Upper lobe of left lung (tissue), 6 donors: ENCODE results near the gene MTFR1L. TPM values are rescaled to one million over a fixed set of nuclear protein-coding genes. Genes with fewer than 3 reads are reported as not detected.

Experiments used
- ATAC-seq, 2 donors: fragments of 200-7000 bp; cut with Tn5 transposase; one replicate each; pipeline ENCODE4 v1.9.1; 2022; ENCODE audit warnings: mild to moderate bottlenecking in 2 of 2, moderate library complexity in 2 of 2; ENCODE audit not compliant: low FRiP score in 2 of 2
- DNase-seq, 2 donors: peaks; one replicate each; pipeline ENCODE4 v3.0.0-alpha.2; 2019 to 2020
- H3K27ac ChIP-seq, 4 donors: fragments of 200-600 bp; sonication (generic); one replicate each; pipeline ENCODE4 v1.5.1; 2016 to 2019
- H3K27me3 ChIP-seq, 4 donors: fragments of 200-600 bp; sonication (generic); one replicate each; pipeline ENCODE4 v1.5.1; 2017 to 2019
- H3K36me3 ChIP-seq, 4 donors: fragments of 200-600 bp; sonication (generic); one replicate each; pipeline ENCODE4 v1.5.1; 2016 to 2019
- H3K4me1 ChIP-seq, 4 donors: fragments of 200-600 bp; sonication (generic); one replicate each; pipeline ENCODE4 v1.5.1; 2018 to 2019
- H3K4me3 ChIP-seq, 4 donors: fragments of 200-600 bp; sonication (generic); one replicate each; pipeline ENCODE4 v1.5.1; 2017 to 2019; ENCODE audit warnings: mild to moderate bottlenecking in 2 of 4, moderate library complexity in 1 of 4
- H3K9me3 ChIP-seq, 4 donors: fragments of 200-600 bp; sonication (generic); one replicate each; pipeline ENCODE4 v1.5.1; 2018 to 2019
- CTCF ChIP-seq, 6 experiments: fragments of 450-650 bp in 4 of 6; fragments of 200-600 bp in 2 of 6; sonication (generic) in 2 of 6; IDR thresholded peaks; one replicate each; pipeline ENCODE4 v1.5.1; 2016 to 2019; ENCODE audit warnings: antibody characterized with exemption in 6 of 6
- EP300 ChIP-seq, 4 donors: sonication (generic); formaldehyde crosslinking; IDR thresholded peaks; one replicate each; pipeline ENCODE4 v1.5.1; 2017; ENCODE audit warnings: antibody characterized with exemption in 4 of 4, control low read depth in 2 of 4
- POLR2A ChIP-seq, 4 donors: fragments of 450-650 bp; IDR thresholded peaks; one replicate each; pipeline ENCODE4 v1.5.1; 2016 to 2017; ENCODE audit warnings: antibody characterized with exemption in 4 of 4, mild to moderate bottlenecking in 2 of 4
- POLR2AphosphoS5 ChIP-seq, 2 donors: sonication (generic); formaldehyde crosslinking; IDR thresholded peaks; one replicate each; pipeline ENCODE4 v1.5.1; 2017; ENCODE audit warnings: antibody characterized with exemption in 2 of 2
- WGBS, 2 donors: methylation state at CpG; one replicate each; pipeline ENCODE4 v1.1.5; 2017 to 2018; 5-methylcytosine and 5-hydroxymethylcytosine counted together
- total RNA-seq, 6 donors: library from RNA; depleted of rRNA in 4 of 6; stranded (reverse); fragments of >200 nt in 4 of 6; gene quantifications; one replicate each; pipeline versions ENCODE4 v1.1.0 to v1.2.1, GENCODE V29; 2016 to 2021
- donor health status: DM: no; HTN: no; CAD: no; lungs with moderate emphysema.
- donor health status: DM: no; HTN: yes; CAD: no; lungs with severe emphysema.

Gene MTFR1L
- total RNA-seq, 6 donors from 2014 or later = 43.2 to 80.7 (median 53.6) TPM

- Histone ChIP-seq H3K36me3 (peaks cover 7 to 87% (median 60%) of the 10 kb centered on the region in 4 donors), H3K4me3 (no peak overlapping the region), H3K27ac (no peak overlapping the region), H3K4me1 (peaks cover 20 to 53% (median 29%) of the 10 kb centered on the region in 4 donors), H3K27me3 (no peaks in the 10 kb centered on the region), H3K9me3 (no peaks in the 10 kb centered on the region)
- TF ChIP-seq POLR2AphosphoS5 (IDR thresholded peaks at IDR 0.05) = no peak
- no peak for TF ChIP-seq CTCF (IDR thresholded peaks at IDR 0.05)
- no peak for TF ChIP-seq POLR2A (IDR thresholded peaks at IDR 0.05)
- TF ChIP-seq EP300 (IDR thresholded peaks at IDR 0.05) = no peak
- DNase-seq (no peak), ATAC-seq (no peak)
- WGBS, 2 donors = 76 to 100% methylated on average over 6 to 7 of the region's 7 CpGs
Observed at GRCh38 chr1:25809929-25810328, 9.8 kb upstream of the MTFR1L start.

GRCh38 chr1:25810341-25811299, 9.1 kb upstream of the MTFR1L start:
- no peaks in the 10 kb centered on the region for H3K27me3 ChIP-seq
- H3K4me3 ChIP-seq = no peak overlapping the region
- H3K27ac ChIP-seq = no peak overlapping the region
- no peaks in the 10 kb centered on the region for H3K9me3 ChIP-seq
- no peak for TF ChIP-seq POLR2A (IDR thresholded peaks at IDR 0.05)
- peak; percentile 91 to 95 (median 94) for TF ChIP-seq CTCF (IDR thresholded peaks at IDR 0.05)
- TF ChIP-seq EP300 (IDR thresholded peaks at IDR 0.05) = no peak
- TF ChIP-seq POLR2AphosphoS5 (IDR thresholded peaks at IDR 0.05) = no peak
- peaks cover 13 to 46% (median 25%) of the 10 kb centered on the region in 4 donors for H3K4me1 ChIP-seq
- 36 to 80% methylated on average over 6 to 18 of the region's 21 CpGs for WGBS, 2 donors
- ATAC-seq (peak; percentile 63 to 80), DNase-seq (peak; percentile 75 to 92)
- peaks cover 7 to 87% (median 63%) of the 10 kb centered on the region in 4 donors for H3K36me3 ChIP-seq

- peaks cover 7 to 89% (median 70%) of the 10 kb centered on the region in 4 donors for H3K36me3 ChIP-seq
Observed at GRCh38 chr1:25811384-25812082, 8.2 kb upstream of the MTFR1L start.

More at GRCh38 chr1:25811384-25812082, 8.2 kb upstream of the MTFR1L start:
- H3K27me3 ChIP-seq = no peaks in the 10 kb centered on the region
- H3K4me3 ChIP-seq = no peak overlapping the region
- DNase-seq (peak in 1 of 2 donors; percentile 47), ATAC-seq (no peak)
- WGBS, 2 donors = 88 to 92% methylated on average over 3 to 13 of the region's 13 CpGs
- peaks cover 6 to 37% (median 16%) of the 10 kb centered on the region in 4 donors for H3K4me1 ChIP-seq
- no peaks in the 10 kb centered on the region for H3K9me3 ChIP-seq
- no peak overlapping the region for H3K27ac ChIP-seq
- TF ChIP-seq CTCF (IDR thresholded peaks at IDR 0.05) (no peak), POLR2AphosphoS5 (IDR thresholded peaks at IDR 0.05) (no peak), EP300 (IDR thresholded peaks at IDR 0.05) (no peak), POLR2A (IDR thresholded peaks at IDR 0.05) (no peak)
